ENCODE measurements around the gene UNC79.

GRCh38 chr14:93531644-93532043, 100.9 kb downstream of the UNC79 start:
- TF ChIP-seq, protein P1, sequence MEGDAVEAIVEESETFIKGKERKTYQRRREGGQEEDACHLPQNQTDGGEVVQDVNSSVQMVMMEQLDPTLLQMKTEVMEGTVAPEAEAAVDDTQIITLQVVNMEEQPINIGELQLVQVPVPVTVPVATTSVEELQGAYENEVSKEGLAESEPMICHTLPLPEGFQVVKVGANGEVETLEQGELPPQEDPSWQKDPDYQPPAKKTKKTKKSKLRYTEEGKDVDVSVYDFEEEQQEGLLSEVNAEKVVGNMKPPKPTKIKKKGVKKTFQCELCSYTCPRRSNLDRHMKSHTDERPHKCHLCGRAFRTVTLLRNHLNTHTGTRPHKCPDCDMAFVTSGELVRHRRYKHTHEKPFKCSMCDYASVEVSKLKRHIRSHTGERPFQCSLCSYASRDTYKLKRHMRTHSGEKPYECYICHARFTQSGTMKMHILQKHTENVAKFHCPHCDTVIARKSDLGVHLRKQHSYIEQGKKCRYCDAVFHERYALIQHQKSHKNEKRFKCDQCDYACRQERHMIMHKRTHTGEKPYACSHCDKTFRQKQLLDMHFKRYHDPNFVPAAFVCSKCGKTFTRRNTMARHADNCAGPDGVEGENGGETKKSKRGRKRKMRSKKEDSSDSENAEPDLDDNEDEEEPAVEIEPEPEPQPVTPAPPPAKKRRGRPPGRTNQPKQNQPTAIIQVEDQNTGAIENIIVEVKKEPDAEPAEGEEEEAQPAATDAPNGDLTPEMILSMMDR (IDR thresholded peaks at IDR 0.05 in 2 of 3, conservative IDR thresholded peaks at IDR 0.05 in 1 of 3; ENCODE audit: control insufficient read depth in 2 of 3, extremely low read depth in 1 of 3, insufficient read depth in 1 of 3, low read depth in 3 of 3, low read length in 3 of 3): no peak
- TF ChIP-seq PRDM15 (CRISPR knock-in tag; IDR thresholded peaks at IDR 0.05) (no peak), TCF3 (IDR thresholded peaks at IDR 0.05; ENCODE audit: borderline replicate concordance, insufficient read depth, low read depth, low read length) (no peak), NRF1 (conservative IDR thresholded peaks at IDR 0.05; ENCODE audit: low read depth, low read length) (no peak), GABPA (IDR thresholded peaks at IDR 0.05; ENCODE audit: low read depth) (no peak), CHD2 (IDR thresholded peaks at IDR 0.05; ENCODE audit: borderline replicate concordance, low read depth, low read length) (no peak), ETV6 (conservative IDR thresholded peaks at IDR 0.05 in 1 of 2, IDR thresholded peaks at IDR 0.05 in 1 of 2; ENCODE audit: borderline replicate concordance in 1 of 2, low read depth in 1 of 2) (no peak), POLR2AphosphoS5 (IDR thresholded peaks at IDR 0.05; ENCODE audit: low read length) (no peak), PAX5 (IDR thresholded peaks at IDR 0.05; ENCODE audit: borderline replicate concordance, low read depth, low read length) (no peak)
- TF ChIP-seq, protein P2, sequence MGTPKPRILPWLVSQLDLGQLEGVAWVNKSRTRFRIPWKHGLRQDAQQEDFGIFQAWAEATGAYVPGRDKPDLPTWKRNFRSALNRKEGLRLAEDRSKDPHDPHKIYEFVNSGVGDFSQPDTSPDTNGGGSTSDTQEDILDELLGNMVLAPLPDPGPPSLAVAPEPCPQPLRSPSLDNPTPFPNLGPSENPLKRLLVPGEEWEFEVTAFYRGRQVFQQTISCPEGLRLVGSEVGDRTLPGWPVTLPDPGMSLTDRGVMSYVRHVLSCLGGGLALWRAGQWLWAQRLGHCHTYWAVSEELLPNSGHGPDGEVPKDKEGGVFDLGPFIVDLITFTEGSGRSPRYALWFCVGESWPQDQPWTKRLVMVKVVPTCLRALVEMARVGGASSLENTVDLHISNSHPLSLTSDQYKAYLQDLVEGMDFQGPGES (IDR thresholded peaks at IDR 0.05): no peak
- TF ChIP-seq, protein P3, sequence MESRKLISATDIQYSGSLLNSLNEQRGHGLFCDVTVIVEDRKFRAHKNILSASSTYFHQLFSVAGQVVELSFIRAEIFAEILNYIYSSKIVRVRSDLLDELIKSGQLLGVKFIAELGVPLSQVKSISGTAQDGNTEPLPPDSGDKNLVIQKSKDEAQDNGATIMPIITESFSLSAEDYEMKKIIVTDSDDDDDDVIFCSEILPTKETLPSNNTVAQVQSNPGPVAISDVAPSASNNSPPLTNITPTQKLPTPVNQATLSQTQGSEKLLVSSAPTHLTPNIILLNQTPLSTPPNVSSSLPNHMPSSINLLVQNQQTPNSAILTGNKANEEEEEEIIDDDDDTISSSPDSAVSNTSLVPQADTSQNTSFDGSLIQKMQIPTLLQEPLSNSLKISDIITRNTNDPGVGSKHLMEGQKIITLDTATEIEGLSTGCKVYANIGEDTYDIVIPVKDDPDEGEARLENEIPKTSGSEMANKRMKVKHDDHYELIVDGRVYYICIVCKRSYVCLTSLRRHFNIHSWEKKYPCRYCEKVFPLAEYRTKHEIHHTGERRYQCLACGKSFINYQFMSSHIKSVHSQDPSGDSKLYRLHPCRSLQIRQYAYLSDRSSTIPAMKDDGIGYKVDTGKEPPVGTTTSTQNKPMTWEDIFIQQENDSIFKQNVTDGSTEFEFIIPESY (IDR thresholded peaks at IDR 0.05): no peak
